H4 (cell line): ENCODE data around the gene HBP1. TPM values are rescaled to one million over a fixed set of nuclear protein-coding genes. Genes with fewer than 3 reads are reported as not detected.
"Not testable (repeated sequence)": the region's sequence is repeated elsewhere in the genome, so short reads cannot be mapped to it uniquely, and the experiment has no call there.

Experiments used
- DNase-seq: peaks from one replicate; pipeline ENCODE4 v3.0.0-alpha.2; 2015; ENCODE audit warnings: low spot score
- total RNA-seq: library from RNA; depleted of rRNA; stranded (reverse); fragments of >200 nt; shearing (Covaris generic); gene quantifications from 2 replicates; pipeline ENCODE4 v1.2.3, GENCODE V29; 2014

Gene HBP1
- total RNA-seq, 1 experiment from 2014 or later, result 69.8 TPM

DNA sequence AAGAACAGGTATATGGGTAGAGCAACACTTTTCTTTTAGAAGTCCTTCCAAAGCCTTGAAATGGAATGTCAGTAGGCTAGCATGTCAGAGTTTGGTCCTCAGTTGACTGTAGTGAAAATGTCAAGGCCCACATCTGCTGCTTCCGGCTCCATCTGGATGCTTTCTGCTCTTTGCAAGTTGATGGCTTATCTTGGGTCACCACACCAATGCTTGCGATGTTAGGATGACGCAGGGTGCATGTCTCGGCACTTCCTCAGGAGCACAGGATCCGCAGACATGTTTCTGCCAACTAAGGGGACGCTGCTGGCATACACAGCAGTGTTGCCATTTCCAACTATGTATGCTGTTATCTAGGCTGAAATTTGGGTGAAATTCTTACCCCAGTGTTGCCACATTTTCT lies 14.0 kb upstream of the HBP1 start:
- no peak for DNase-seq

DNA sequence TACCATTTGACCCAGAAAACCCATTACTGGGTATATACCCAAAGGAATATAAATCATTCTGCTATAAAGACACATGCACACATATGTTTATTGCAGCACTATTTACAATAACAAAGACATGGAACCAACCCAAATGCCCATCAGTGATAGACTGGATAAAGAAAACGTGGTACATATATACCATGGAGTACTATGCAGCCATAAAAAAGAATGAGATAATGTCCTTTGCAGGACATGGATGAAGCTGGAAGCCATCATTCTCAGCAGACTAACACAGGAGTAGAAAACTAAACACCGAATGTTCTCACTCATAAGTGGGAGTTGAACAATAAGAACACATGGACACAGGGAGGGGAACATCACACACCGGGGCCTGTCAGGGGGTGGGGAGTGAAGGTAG lies 13.1 kb upstream of the HBP1 start:
- not testable (repeated sequence) for DNase-seq

DNA sequence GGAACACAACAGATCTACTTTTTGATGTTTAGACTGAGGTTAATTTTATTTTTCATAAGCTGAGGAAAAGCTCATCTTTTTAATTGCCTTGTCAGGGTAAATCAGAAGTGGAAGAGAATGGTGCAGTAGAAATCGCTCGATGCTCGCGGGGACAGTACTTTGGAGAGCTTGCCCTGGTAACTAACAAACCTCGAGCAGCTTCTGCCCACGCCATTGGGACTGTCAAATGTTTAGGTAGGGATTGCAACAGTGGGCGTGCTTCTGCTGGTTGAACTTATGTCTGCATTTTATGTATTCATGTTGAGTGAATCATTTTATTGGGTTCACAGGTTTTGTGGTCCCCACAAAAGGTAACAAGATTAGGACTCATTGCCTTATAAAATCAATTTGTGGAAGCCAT lies 11.7 kb upstream of the HBP1 start:
- no peak for DNase-seq

DNA sequence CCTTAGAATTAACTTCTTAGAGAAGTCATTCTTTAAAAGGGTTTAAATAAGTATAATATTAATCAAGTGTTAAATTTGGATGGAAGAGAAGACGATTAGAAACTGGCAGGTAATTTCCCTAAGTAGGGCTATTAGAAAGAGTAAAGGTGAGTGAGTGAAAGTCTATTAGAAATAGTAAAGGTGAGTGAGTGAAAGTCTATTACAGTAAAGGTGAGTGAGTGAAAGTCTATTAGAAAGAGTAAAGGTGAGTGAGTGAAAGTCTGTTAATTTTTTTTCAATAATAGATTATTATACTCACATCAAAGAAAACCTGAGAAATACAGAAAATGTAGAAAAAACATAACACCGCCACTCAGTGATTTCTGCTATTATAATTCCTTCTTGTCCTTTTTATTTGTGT lies 10.8 kb upstream of the HBP1 start:
- no peak for DNase-seq

DNA sequence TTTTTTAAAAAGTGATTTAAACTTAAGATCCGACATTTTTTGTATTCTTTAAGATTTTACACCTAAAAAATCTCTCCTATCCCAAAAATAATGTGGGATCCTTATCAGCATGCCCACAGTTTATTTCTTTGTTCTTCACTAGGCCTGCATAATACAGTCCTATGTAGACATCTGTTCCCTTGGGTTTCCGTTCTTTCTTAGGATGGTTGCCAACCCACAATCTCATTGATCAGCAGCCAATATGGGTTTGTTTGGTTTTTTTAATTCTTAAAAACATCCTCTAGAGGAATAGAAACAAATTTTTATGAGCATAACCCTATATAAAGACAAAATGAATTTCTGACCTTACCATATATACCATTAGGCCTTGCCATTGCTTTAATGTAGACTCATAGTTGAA lies 8.4 kb upstream of the HBP1 start:
- DNase-seq, result no peak

DNA sequence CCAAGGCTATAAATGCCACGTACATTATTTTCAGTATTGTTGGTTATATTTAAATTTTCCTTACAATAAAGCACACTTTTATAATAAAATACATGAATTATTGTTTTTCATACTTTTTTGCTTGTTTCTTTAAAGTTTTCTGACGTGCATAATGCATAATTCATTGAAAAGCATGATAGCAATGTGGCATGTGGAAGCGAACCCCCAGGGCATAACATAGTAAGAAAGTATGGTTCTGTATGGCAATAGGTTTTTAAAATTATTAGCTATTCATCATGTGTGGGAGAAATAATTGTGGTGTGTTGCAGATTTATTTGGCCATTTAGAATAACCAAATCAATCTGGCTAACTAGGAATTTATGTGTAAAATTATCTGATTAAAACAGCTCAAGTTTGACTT lies 7.4 kb upstream of the HBP1 start:
- DNase-seq, result no peak

DNA sequence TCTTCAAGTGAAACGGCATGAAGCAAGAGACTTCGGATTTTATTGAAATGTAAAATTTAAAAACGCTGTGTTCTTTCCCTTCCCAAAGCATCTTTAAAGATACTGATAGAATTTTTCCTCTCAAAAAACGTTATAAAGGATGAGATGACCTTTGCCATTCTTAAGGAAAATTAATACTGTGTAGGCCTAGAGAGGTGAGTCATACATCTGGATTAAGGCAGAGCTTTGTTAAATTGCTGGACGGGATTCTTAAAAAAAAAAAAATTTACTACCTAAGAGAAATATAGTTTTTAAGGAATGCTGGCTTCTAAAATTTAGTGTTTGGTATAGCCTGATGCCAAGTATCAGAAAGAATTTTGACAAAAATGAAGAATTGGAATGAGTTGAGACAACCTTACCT lies 6.3 kb upstream of the HBP1 start:
- no peak for DNase-seq

DNA sequence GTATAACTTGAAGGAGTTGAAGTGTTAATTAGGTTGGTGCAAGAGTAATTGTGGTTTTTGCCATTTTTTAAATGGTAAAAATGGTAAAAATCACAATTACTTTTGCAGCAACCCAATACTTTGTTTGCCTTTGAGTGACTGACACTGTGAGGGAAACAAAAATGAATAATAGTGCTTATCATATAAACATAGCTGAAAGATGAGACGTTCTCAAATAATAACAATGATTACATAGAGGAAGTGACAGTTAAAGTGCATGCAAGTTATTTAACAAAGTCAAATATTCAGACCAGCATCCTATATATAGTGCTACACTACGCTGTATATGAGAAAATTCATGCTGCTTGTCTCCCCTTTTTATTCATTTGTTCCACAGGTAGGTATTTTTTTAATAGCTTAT lies 4.7 kb upstream of the HBP1 start:
- DNase-seq, result no peak

DNA sequence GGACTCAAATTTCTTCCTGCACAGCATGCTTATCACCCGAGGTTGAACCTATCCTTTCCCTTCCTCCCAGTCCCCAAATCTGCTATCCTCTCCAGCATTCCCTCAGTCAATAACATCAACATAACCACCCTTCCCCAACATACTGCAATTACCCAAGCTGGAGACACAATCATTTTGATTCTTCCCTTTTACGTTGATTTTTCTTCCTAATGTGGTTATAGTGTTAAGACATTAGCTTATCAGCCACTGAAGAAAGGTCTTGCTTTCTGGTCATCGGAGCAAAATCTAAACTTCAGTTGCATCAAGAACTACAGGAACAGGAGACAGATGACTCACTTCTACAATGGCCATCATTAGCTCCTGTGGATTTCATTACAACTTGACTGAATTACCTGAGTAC lies 3.5 kb upstream of the HBP1 start:
- DNase-seq, result no peak

DNA sequence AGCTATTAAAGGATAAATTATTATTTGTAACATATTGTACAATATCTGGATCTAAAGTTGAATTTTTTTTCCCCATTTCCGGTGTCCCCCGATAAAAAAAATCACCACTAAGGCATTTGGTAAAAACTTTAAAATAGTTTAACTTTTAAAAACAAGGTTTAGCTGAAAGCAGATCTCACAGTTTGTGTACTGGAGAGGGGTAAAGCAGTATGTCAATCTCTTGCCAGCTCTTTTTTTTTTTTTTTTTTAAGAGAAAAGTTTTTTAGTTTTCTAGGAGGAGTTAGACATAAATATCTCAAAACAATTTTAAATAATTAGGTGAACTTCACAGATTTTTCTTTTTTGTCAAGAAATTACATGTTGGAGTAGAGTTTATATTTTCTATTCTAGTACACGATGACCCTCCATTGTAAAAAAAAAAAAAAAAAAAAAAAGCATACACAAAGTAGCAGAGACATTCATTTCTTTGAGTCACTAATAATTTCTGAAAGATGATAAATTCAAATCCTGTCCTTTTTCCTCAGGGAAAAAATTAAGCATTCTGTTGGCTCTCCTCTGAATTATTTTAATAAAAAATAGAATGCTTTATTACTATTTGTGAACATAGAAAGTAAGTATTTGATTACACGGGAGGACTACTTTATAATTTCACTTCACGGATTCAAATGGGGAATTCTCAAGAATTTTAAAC lies 1.9 kb upstream of the HBP1 start:
- no peak for DNase-seq

DNA sequence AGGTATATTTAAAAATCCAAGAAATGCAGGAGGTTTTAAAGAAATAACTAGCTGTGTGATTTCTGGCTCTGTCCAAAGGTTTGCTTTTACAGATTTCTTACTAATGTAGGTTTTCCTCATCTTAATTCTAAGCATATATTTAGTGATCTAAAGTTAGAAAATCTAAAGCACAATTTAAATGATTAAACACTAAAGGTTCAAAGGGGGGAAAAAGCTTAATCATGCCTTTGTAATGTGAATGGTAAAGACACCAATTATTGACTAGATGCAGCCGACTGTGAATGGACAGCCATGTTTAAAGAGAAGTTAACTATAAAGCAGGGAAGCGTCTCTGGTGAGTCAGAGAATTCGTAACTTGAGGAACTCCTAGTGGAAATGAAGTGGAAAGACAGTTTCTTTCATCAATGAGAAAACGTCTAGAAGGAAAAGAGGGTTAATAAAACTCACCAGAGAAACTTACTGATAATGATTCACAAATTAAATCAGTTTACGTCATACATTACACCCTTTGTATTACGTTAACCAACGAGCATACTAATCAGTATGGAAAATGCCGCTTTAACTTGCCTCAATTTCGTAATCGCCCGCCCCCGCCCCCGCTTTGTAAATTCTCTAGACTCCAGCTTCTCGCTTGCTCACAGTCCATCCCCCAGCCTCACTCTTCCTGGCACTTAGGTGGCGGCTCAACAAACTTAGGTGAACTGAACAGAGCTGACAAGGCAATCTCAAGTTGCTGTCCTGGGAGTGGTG lies 1.1 kb upstream of the HBP1 start:
- DNase-seq, result peak; percentile 87

DNA sequence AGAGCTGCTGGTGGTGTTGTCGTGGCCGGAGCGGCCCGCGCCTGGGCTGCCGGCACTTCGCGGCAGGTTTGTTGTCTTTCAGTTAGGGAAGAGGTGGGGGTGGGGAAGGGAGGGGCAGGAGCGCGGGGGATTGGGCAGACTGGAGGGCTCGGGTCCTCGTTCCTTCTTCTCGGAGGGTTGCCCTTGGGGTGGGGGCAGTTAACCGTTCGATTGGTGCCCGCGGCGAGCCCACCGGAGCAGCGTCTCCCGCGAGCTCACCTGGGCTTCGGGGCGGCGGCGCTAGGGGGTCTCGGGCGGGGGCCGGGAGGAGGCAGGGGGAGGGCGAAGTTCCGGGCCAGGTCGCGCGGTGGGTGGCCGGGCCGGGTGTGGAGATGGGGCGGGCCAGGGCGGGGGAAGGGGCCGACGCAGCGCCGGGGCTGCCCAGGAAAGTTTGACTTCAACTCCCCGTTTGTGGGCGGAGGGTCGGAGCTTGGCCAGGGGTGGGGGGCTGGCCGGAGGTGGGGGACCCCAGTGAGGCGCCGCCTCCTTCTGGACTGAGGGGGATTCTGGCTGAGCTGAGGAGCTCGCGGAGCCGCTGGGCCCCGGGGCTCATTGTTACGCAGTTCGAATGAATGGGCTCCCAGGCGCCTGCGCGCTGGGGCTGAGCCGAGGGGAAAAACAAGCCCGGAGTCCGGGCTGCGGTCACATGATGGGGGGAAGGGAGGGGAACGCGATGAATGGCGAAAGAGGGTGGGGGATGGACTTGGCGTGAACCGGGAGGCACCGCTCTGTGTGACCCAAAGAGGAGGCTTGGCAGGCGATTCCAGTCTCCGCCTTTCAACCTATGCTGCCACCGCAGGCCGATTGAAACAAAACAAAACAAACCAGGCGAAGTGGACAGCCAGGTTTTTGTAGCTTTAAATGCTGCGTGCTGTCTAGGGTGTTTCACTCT lies 582 bp downstream of the HBP1 start:
- DNase-seq, result peak; percentile 98

DNA sequence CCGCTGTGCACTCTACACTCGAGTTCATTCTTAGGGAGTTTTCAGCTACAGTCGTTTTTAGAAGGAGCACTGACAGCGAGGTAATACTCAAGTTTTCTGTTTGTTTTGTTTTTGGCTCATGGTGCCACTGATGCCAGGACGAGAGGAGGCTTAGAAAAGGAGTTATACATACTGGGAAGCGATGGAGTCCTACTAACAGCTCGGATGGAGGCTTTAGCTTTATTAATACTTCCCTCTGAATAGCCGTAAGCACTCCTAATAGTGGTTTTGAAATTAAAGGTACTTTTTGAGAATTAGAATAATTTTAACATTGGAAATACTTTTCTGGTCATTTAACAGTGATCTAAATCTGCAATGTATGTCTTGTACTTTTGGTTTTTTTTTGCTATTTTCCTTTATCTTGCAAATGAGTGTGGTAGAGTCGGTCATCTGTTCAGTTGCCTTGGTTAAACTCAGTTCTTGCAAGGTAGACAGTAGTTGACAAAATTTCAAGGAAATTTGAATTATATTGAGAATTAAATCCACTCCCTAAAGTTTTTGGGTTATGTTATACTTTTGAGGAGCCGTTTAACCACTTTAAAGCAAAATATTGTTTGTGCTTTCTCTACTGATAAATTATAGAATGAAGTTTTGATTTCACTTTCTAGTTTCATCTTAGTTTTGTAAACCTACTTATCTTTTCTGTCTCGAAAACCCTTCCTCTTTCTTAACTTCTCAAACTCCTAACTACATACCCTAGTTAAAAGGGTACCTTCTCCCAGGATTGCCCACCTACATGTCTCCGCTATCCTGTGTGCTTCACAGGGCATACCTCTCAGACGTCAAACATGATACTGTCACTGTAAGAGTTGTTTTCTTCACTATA lies 1.5 kb downstream of the HBP1 start:
- no peak for DNase-seq

DNA sequence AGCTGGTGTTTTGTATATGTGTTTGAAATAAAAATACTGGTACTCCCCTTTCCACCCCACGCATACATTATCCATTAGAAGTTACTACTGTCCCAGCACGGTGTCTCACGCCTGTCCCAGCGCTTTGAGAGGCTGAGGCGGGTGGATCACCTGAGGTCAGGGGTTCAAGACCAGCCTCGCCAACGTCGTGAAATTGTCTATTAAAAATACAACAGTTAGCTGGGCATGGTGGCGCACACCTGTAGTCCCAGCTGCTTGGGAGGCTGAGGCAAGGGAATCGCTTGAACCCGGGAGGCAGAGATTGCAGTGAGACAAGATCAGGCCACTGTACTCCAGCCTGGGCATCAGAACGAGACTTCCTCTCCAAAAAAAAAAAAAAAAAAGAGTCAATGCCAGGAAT lies 2.7 kb downstream of the HBP1 start:
- no peak for DNase-seq

DNA sequence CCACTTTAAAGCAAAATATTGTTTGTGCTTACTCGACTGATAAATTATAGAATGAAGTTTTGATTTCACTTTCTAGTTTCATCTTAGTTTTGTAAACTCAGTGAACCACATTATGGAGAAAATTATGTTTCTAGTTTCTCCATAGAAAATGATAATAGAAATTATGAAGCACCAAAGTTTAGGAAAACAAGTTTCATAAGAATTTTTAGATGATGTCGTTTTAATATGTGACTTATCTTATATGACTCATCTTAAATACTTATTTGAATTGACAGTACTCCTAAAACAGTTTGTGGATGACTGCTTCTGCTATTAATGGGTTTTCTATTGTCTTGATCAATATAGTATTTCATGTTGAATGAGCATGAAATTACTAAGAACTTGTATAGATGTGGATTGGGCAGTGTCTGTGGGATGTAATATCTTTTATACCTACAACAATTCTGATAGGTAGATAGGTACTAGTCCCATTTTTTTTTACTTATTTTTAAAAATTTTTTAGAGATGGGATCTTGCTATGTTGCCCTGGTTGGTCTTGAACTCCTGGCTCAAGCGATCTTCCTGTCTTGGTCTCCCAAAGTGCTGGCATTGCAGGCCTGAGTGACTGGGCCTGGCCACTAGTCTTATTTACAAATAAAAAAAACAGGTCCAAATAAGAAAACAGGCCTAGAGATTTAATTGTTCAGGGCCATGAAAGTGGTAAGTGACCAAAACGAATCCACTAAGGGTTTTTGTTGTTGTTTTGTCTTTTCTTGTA lies 3.7 kb downstream of the HBP1 start:
- no peak for DNase-seq

DNA sequence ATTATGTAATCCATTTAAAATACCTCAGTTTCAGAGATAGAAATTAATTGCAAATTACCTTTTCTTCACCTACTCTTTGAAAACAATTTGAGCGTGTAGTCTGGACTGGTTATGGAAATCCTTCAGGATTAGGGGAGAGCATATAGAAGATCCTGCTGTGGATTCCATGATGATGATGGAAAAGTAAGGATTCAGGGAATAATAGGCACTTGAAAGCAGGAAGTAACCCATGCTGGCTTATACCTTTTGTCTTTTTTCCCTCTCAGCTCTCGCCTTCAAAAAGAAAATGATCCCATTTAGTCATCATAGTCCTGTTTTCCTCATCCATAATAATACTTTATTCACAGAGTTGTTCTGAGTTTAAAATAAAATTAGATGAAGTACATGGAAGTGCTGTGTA lies 4.4 kb downstream of the HBP1 start:
- DNase-seq, result no peak

DNA sequence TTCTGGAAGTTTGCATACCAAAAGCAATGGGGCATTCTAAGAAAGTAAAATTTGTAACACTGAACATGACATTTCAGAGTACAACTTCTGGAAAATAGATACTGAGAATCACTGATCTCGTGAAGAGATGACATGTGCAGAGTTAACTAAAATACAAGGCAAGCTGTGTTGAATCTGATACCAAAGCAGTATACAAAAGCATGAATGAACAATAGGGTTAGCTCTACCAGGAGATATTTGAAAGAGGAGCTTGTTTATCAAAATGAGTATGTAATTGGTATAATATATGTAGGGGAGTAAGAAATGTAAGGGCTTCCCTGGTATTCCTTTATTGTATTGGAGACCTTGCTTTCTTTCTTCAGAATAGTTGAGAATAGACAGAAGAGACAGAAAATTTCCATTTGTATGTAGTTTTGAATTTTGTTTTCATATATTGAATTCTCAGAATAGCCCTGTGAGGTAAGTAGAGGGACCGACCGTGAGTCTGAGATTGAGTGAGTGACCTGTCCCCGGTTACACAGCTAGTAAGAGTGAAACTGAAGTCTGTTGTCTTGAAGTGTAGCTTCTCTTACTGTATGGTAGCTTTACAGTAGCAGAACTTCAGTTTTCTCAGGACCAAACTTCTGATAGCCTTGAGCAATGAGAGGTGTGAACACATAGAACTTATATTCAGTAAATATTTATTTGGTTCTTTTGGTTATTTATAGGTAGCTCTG lies 5.0 kb downstream of the HBP1 start:
- no peak for DNase-seq

DNA sequence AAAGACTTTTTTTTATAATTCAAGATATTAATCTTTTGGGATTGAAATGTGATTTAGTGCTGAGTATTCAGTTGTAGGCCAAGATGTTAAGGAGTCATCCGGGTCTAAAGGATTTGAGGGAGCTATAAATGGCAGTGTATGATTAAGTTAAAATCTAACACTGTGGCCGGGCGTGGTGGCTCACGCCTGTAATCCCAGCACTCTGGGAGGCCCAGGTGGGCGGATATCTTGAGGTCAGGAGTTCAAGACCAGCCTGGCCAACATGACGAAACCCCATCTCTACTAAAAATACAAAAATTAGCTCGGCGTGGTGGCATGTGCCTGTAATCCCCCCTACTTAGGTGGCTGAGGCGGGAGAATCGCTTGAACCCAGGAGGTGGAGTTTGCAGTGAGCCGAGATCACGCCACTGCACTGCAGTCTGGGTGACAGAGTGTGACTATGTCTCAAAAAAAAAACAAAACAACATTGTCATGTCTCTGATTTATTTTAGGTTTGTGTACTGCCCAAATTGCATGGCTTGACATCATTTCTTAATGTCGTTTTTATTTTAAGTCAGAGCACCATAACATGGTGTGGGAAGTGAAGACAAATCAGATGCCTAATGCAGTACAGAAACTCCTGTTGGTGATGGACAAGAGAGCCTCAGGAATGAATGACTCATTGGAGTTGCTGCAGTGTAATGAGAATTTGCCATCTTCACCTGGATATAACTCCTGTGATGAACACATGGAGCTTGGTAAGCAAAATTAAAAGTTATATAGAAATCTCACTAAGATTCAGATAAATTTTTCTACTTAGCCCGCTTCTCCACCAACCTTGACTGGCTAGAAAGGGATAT lies 10.7 kb downstream of the HBP1 start:
- no peak for DNase-seq

DNA sequence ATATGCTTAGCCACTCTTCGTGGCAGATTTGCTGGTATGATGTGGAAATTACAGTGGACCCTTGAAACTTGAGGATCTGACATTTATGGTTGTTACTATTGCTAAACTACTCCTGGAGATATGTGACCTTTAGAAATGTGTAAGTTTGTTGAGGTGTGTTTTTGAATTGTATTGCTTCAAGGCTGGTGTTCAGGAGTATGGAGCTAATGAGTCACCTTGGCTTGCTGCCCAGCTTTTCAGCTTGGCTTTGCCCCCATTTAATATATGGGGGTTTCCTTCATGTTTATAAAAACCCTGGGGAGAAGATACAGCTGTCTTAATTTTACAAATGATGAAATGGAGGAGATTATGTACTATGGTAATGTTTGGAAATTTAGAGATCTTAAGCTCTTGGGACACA lies 11.6 kb downstream of the HBP1 start:
- peak; percentile 51 for DNase-seq
